SK-N-SH (cell line): ENCODE measurements around the gene SEMA6C. TPM values are rescaled to one million over a fixed set of nuclear protein-coding genes. Genes with fewer than 3 reads are reported as not detected.
"Not testable (repeated sequence)": the region's sequence is repeated elsewhere in the genome, so short reads cannot be mapped to it uniquely, and the experiment has no call there.

Experiments
- CTCF ChIA-PET: fragments of 300-600, 350-600 bp; formaldehyde crosslinking; extraction: SDS; loops from one replicate; lab custom pipeline; 2021; lab: Yijun Ruan, JAX
- POLR2A ChIA-PET: fragments of 350-600 bp; sonication (Branson Sonifier 250); formaldehyde crosslinking; extraction: SDS; loops from one replicate; lab custom pipeline; 2020; ENCODE audit warnings: antibody characterized with exemption, inconsistent platforms; lab: Yijun Ruan, JAX
- DNase-seq: peaks from one replicate; pipeline ENCODE4 v3.0.0; 2012
- H2AFZ ChIP-seq: fragments of 200-600 bp; sonication (generic); 2 replicates; pipeline ENCODE4 v1.8.1; 2016; ENCODE audit warnings: antibody characterized with exemption, mild to moderate bottlenecking, low read depth
- H3F3A ChIP-seq: fragments of 200-600 bp; sonication (generic); replicated peaks from 2 replicates; pipeline ENCODE3; 2016; ENCODE audit warnings: antibody characterized with exemption, mild to moderate bottlenecking; ENCODE audit not compliant: insufficient read depth
- H3K27ac ChIP-seq, 2 experiments: fragments of 200-500 bp in 1 of 2; fragments of 200-600 bp in 1 of 2; sonication (Bioruptor generic) in 1 of 2; sonication (generic), shearing (Covaris generic) in 1 of 2; 2 replicates each; pipeline versions ENCODE4 v1.5.1 to v1.6.1; 2014 to 2016; ENCODE audit warnings: low read depth in 2 of 2, inconsistent platforms in 1 of 2, low read length in 1 of 2, mild to moderate bottlenecking in 1 of 2, mixed read lengths in 1 of 2
- H3K27me3 ChIP-seq: fragments of 200-600 bp; sonication (generic), shearing (Covaris generic); 2 replicates; pipeline ENCODE4 v1.6.1; 2016; ENCODE audit warnings: mixed run types; ENCODE audit not compliant: insufficient read depth
- H3K36me3 ChIP-seq, 2 experiments: fragments of 200-500 bp in 1 of 2; fragments of 200-600 bp in 1 of 2; sonication (Bioruptor generic) in 1 of 2; sonication (generic) in 1 of 2; replicated peaks in 1 of 2; 2 replicates each; pipeline versions ENCODE3 to v1.5.1; 2014 to 2016; ENCODE audit warnings: low read length in 1 of 2, mild to moderate bottlenecking in 1 of 2; ENCODE audit not compliant: insufficient read depth in 2 of 2, control insufficient read depth in 1 of 2
- H3K4me1 ChIP-seq, 2 experiments: fragments of 200-500 bp in 1 of 2; fragments of 200-600 bp in 1 of 2; sonication (Bioruptor generic) in 1 of 2; sonication (generic), shearing (Covaris generic) in 1 of 2; 2 replicates each; pipeline versions ENCODE4 v1.5.1 to v1.6.1; 2014 to 2016; ENCODE audit warnings: low read depth in 1 of 2, low read length in 1 of 2, mixed run types in 1 of 2; ENCODE audit not compliant: insufficient read depth in 2 of 2, control insufficient read depth in 1 of 2
- H3K4me2 ChIP-seq: fragments of 200-600 bp; sonication (generic), shearing (Covaris generic); 2 replicates; pipeline ENCODE4 v1.6.1; 2017; ENCODE audit warnings: mixed run types
- H3K4me3 ChIP-seq, 2 experiments: fragments of 200-500 bp in 1 of 2; fragments of 200-600 bp in 1 of 2; sonication (Bioruptor generic) in 1 of 2; sonication (generic), shearing (Covaris generic) in 1 of 2; 2 replicates each; pipeline versions ENCODE4 v1.5.1 to v1.8.1; 2014 to 2016; ENCODE audit warnings: low read depth in 2 of 2, inconsistent platforms in 1 of 2, low read length in 1 of 2, mild to moderate bottlenecking in 1 of 2, mixed read lengths in 1 of 2, moderate library complexity in 1 of 2
- H3K79me2 ChIP-seq: fragments of 200-600 bp; sonication (generic); 2 replicates; pipeline ENCODE4 v1.8.1; 2017; ENCODE audit warnings: mild to moderate bottlenecking; ENCODE audit not compliant: insufficient read depth
- H3K9ac ChIP-seq: fragments of 200-600 bp; sonication (generic); 2 replicates; pipeline ENCODE4 v1.6.1; 2017; ENCODE audit warnings: mixed run types
- H3K9me2 ChIP-seq: fragments of 200-600 bp; sonication (generic); 2 replicates; pipeline ENCODE4 v1.6.1; 2017; ENCODE audit warnings: mixed run types
- H3K9me3 ChIP-seq: fragments of 200-600 bp; sonication (generic); 2 replicates; pipeline ENCODE4 v1.6.1; 2017; ENCODE audit warnings: mixed run types, mild to moderate bottlenecking, moderate library complexity
- H4K20me1 ChIP-seq: fragments of 200-600 bp; sonication (generic); 2 replicates; pipeline ENCODE4 v1.6.1; 2017; ENCODE audit warnings: mild to moderate bottlenecking, mixed run types; ENCODE audit not compliant: insufficient read depth
- CHD2 ChIP-seq: fragments of 150-350 bp; IDR thresholded peaks from 2 replicates; pipeline ENCODE4 v1.6.1; 2018; ENCODE audit warnings: low read length; ENCODE audit not compliant: partially characterized antibody
- CTCF ChIP-seq: fragments of 200-600 bp; sonication (generic); IDR thresholded peaks from 2 replicates; pipeline ENCODE4 v1.6.1; 2017; ENCODE audit warnings: antibody characterized with exemption, mild to moderate bottlenecking, moderate library complexity
- ELF1 ChIP-seq: IDR thresholded peaks from 2 replicates; pipeline ENCODE4 v1.4.0; 2012
- EZH2phosphoT487 ChIP-seq: fragments of 200-600 bp; sonication (generic); IDR thresholded peaks from 2 replicates; pipeline ENCODE4 v1.6.1; 2017; ENCODE audit warnings: low read depth, mixed run types, mild to moderate bottlenecking, antibody characterized with exemption, moderate library complexity, borderline replicate concordance
- FOSL2 ChIP-seq: IDR thresholded peaks from 2 replicates; pipeline ENCODE4 v1.4.0; 2012; ENCODE audit warnings: low read depth, mild to moderate bottlenecking, moderate library complexity, borderline replicate concordance
- FOXJ3 ChIP-seq: sonication (generic); formaldehyde crosslinking; IDR thresholded peaks from 2 replicates; pipeline ENCODE4 v1.5.1; 2020; ENCODE audit warnings: mild to moderate bottlenecking, missing genetic modification reagents
- FOXM1 ChIP-seq: IDR thresholded peaks from 2 replicates; pipeline ENCODE4 v1.4.0; 2012; ENCODE audit warnings: low read depth, mild to moderate bottlenecking
- GABPA ChIP-seq: IDR thresholded peaks from 2 replicates; pipeline ENCODE4 v1.4.0; 2012; ENCODE audit warnings: low read depth, mild to moderate bottlenecking
- IRF3 ChIP-seq: fragments of 150-350 bp; IDR thresholded peaks from 2 replicates; pipeline ENCODE4 v1.6.1; 2016; ENCODE audit warnings: mild to moderate bottlenecking, low read depth, low read length
- JUND ChIP-seq: IDR thresholded peaks from 2 replicates; pipeline ENCODE4 v1.4.0; 2012
- MAX ChIP-seq: IDR thresholded peaks from 2 replicates; pipeline ENCODE4 v1.4.0; 2012; ENCODE audit warnings: low read depth
- MEF2A ChIP-seq: IDR thresholded peaks from 2 replicates; pipeline ENCODE4 v1.4.0; 2012; ENCODE audit warnings: low read depth, borderline replicate concordance
- RCOR1 ChIP-seq: fragments of 150-350 bp; IDR thresholded peaks from 2 replicates; pipeline ENCODE4 v1.6.1; 2017; ENCODE audit warnings: antibody characterized with exemption, low read length
- RXRA ChIP-seq: IDR thresholded peaks from 2 replicates; pipeline ENCODE4 v1.4.0; 2012; ENCODE audit warnings: low read depth, mild to moderate bottlenecking, borderline replicate concordance
- SIN3A ChIP-seq: IDR thresholded peaks from 2 replicates; pipeline ENCODE4 v1.6.1; 2012; ENCODE audit warnings: low read depth, mild to moderate bottlenecking, low read length, moderate library complexity, borderline replicate concordance
- SMC3 ChIP-seq: IDR thresholded peaks from 2 replicates; pipeline ENCODE4 v1.6.1; 2012; ENCODE audit warnings: low read depth, low read length, improper control_type of control experiment
- USF1 ChIP-seq: IDR thresholded peaks from 2 replicates; pipeline ENCODE4 v1.4.0; 2012; ENCODE audit warnings: low read depth, borderline replicate concordance
- YY1 ChIP-seq: IDR thresholded peaks from 2 replicates; pipeline ENCODE4 v1.4.0; 2012; ENCODE audit warnings: low read depth, mild to moderate bottlenecking
- ZBTB33 ChIP-seq: IDR thresholded peaks from 2 replicates; pipeline ENCODE4 v1.4.0; 2012; ENCODE audit warnings: low read depth, borderline replicate concordance
- WGBS: methylation state at CpG from one replicate; pipeline ENCODE4 v1.1.6; 2017; ENCODE audit warnings: low lambda C conversion rate; 5-methylcytosine and 5-hydroxymethylcytosine counted together
- polyA plus RNA-seq, 3 experiments: library from polyadenylated mRNA; depleted of rRNA; stranded (reverse); fragments of >200 nt; gene quantifications; 2 replicates each; pipeline ENCODE4 v1.2.3, GENCODE V29; 2012

The SEMA6C gene
- polyA plus RNA-seq, 1 of the 3 experiments (the other 2 are of a cell fraction), result 4.0 TPM

GRCh38 chr1:151104630-151105029 is 41.8 kb downstream of the SEMA6C start (continued):
- no peak for TF ChIP-seq RCOR1
- TF ChIP-seq, all 33 proteins: peak for 0

GRCh38 chr1:151098126-151098525 is 48.3 kb downstream of the SEMA6C start:
- TF ChIP-seq CTCF, result no peak
- no peak for TF ChIP-seq YY1
- no peak for TF ChIP-seq IRF3
- no peak for TF ChIP-seq CHD2
- TF ChIP-seq RXRA, result no peak
- no peak for TF ChIP-seq MAX
- no peak for TF ChIP-seq EZH2phosphoT487
- no peak for TF ChIP-seq ZBTB33
- no peak for TF ChIP-seq FOXM1
- no peak for TF ChIP-seq JUND
- TF ChIP-seq FOSL2, result no peak
- TF ChIP-seq FOXJ3 (CRISPR knock-in tag), result no peak
- TF ChIP-seq GABPA, result no peak
- no peak for TF ChIP-seq MEF2A
- no peak for TF ChIP-seq SMC3
- no peak for TF ChIP-seq ELF1
- TF ChIP-seq SIN3A, result no peak
- no peak for TF ChIP-seq USF1
- WGBS, result 83% methylated on average over 1 of the region's 1 CpG

GRCh38 chr1:151097426-151097825 is 49.0 kb downstream of the SEMA6C start:
- not testable (repeated sequence) for H3K27ac ChIP-seq, DNase-seq, H3K4me2 ChIP-seq, H3K9me2 ChIP-seq, H2AFZ ChIP-seq, H4K20me1 ChIP-seq, H3K9ac ChIP-seq, H3K27me3 ChIP-seq, H3K79me2 ChIP-seq, H3K36me3 ChIP-seq, H3K9me3 ChIP-seq, H3K4me1 ChIP-seq, H3F3A ChIP-seq, H3K4me3 ChIP-seq
- POLR2A ChIA-PET, result interaction anchor here (1.2 kb wide), 1 partner anchor 69 kb away, joined by 3 read pairs; no protein-coding TSS in a partner anchor
- 86% methylated on average over 6 of the region's 6 CpGs for WGBS
- CTCF ChIA-PET, result interaction anchor here (1.2 to 9.3 kb wide), 2 partner anchors 59 to 117 kb away, joined by 3 to 113 read pairs; partner anchors contain the start of gene TNFAIP8L2

More at GRCh38 chr1:151098126-151098525, 48.3 kb downstream of the SEMA6C start:
- Histone ChIP-seq H3K79me2 (no peaks in the 10 kb centered on the region), H3K4me2 (no peak overlapping the region), H3K4me3 (no peak overlapping the region), H3K9me2 (no peaks in the 10 kb centered on the region), H3K36me3 (no peaks in the 10 kb centered on the region), H3K27me3 (no peaks in the 10 kb centered on the region), H3K9ac (no peak overlapping the region), H3K27ac (no peak overlapping the region), H2AFZ (no peak overlapping the region), H3K9me3 (no peaks in the 10 kb centered on the region), H4K20me1 (no peaks in the 10 kb centered on the region), H3F3A (no peaks in the 10 kb centered on the region), H3K4me1 (no peaks in the 10 kb centered on the region)
- DNase-seq, result no peak
- CTCF ChIA-PET, result interaction anchor here (1.2 to 9.3 kb wide), 2 partner anchors 59 to 118 kb away, joined by 3 to 113 read pairs; partner anchors contain the start of gene TNFAIP8L2
- POLR2A ChIA-PET, result interaction anchor here (1.2 kb wide), 1 partner anchor 68 kb away, joined by 3 read pairs; no protein-coding TSS in a partner anchor
